B cell (primary cell): ENCODE data around the gene RHOU. TPM values are rescaled to one million over a fixed set of nuclear protein-coding genes. Genes with fewer than 3 reads are reported as not detected.

Experiments
- ATAC-seq: fragments of 200-7000 bp; cut with Tn5 transposase; one replicate; pipeline ENCODE4 v1.10.0; 2021; ENCODE audit warnings: low read depth, mild to moderate bottlenecking, moderate number of reproducible peaks, moderate library complexity
- CTCF ChIA-PET: fragments of 350-600 bp; sonication (Branson Sonifier 250); formaldehyde crosslinking; loops from one replicate; lab custom pipeline; 2021; ENCODE audit warnings: antibody characterized with exemption, inconsistent platforms; lab: Charles Lee
- POLR2A ChIA-PET: fragments of 350-600 bp; sonication (Branson Sonifier 250); formaldehyde crosslinking; loops from one replicate; lab custom pipeline; 2021; ENCODE audit warnings: antibody characterized with exemption; lab: Charles Lee
- DNase-seq: peaks from one replicate; pipeline ENCODE4 v3.0.0; 2013
- H2AFZ ChIP-seq: 2 replicates; pipeline ENCODE4 v1.6.1; 2012; ENCODE audit warnings: mild to moderate bottlenecking, low read depth, low read length; ENCODE audit not compliant: insufficient read depth, poor library complexity, severe bottlenecking
- H3K27ac ChIP-seq, 2 donors: 1 replicate in 1 of 2; 2 replicates in 1 of 2; pipeline ENCODE4 v1.5.1; 2012 to 2013; ENCODE audit warnings: low read length in 2 of 2, mild to moderate bottlenecking in 2 of 2, moderate library complexity in 1 of 2
- H3K27me3 ChIP-seq, 4 experiments: fragments of 200-600 bp in 1 of 4; sonication (generic) in 1 of 4; replicated peaks in 1 of 4; 1 replicate in 2 of 4; 2 replicates in 2 of 4; pipeline versions ENCODE4 v1.6.1 to v1.7.0; 2013 to 2016; ENCODE audit warnings: low read length in 3 of 4, mild to moderate bottlenecking in 2 of 4, mixed read lengths in 1 of 4, moderate library complexity in 1 of 4; ENCODE audit not compliant: insufficient read depth in 4 of 4, control insufficient read depth in 3 of 4; ENCODE audit errors: control extremely low read depth in 1 of 4
- H3K36me3 ChIP-seq, 2 experiments: replicated peaks in 1 of 2; 1 replicate in 1 of 2; 2 replicates in 1 of 2; pipeline versions ENCODE4 v1.6.1 to v1.7.1; 2013; ENCODE audit warnings: low read length in 1 of 2; ENCODE audit not compliant: insufficient read depth in 2 of 2, control insufficient read depth in 1 of 2; ENCODE audit errors: control extremely low read depth in 1 of 2, extremely low read depth in 1 of 2
- H3K4me1 ChIP-seq, 2 donors: fragments of 200-600 bp in 1 of 2; sonication (generic) in 1 of 2; 1 replicate in 1 of 2; 2 replicates in 1 of 2; pipeline versions ENCODE4 v1.5.1 to v1.6.1; 2013 to 2017; ENCODE audit warnings: low read length in 2 of 2; ENCODE audit not compliant: control insufficient read depth in 2 of 2, insufficient read depth in 2 of 2
- H3K4me2 ChIP-seq: replicated peaks from 2 replicates; pipeline ENCODE3; 2012; ENCODE audit warnings: mild to moderate bottlenecking, low read depth, low read length; ENCODE audit not compliant: poor library complexity, severe bottlenecking
- H3K4me3 ChIP-seq, 5 experiments: fragments of 200-600 bp in 1 of 5; sonication (generic) in 1 of 5; 1 replicate in 3 of 5; 2 replicates in 2 of 5; pipeline versions ENCODE4 v1.5.1 to v1.7.0; 2011 to 2016; ENCODE audit warnings: low read length in 4 of 5, mild to moderate bottlenecking in 4 of 5, low read depth in 2 of 5, control low read depth in 1 of 5, moderate library complexity in 1 of 5; ENCODE audit not compliant: insufficient read depth in 1 of 5; ENCODE audit errors: control extremely low read depth in 1 of 5, extremely low read depth in 1 of 5
- H3K79me2 ChIP-seq: fragments of 200-600 bp; sonication (generic); one replicate; pipeline ENCODE4 v1.6.0; 2016; ENCODE audit warnings: low read length; ENCODE audit not compliant: control insufficient read depth, insufficient read depth
- H3K9ac ChIP-seq: fragments of 200-600 bp; sonication (generic); 2 replicates; pipeline ENCODE4 v1.6.1; 2017; ENCODE audit warnings: mild to moderate bottlenecking, low read length, moderate library complexity
- H3K9me3 ChIP-seq, 3 donors: one replicate each; pipeline versions ENCODE4 v1.6.1 to v1.7.1; 2013; ENCODE audit warnings: low read length in 2 of 3; ENCODE audit not compliant: control insufficient read depth in 2 of 3, insufficient read depth in 1 of 3; ENCODE audit errors: control extremely low read depth in 1 of 3
- H4K20me1 ChIP-seq: 2 replicates; pipeline ENCODE4 v1.6.0; 2012; ENCODE audit warnings: mild to moderate bottlenecking, low read length; ENCODE audit not compliant: insufficient read depth, control insufficient read depth, poor library complexity, severe bottlenecking
- H3K27ac Mint-ChIP-seq: one replicate; pipeline ENCODE4 v1.8.0; 2021; ENCODE audit warnings: mixed read lengths
- H3K27me3 Mint-ChIP-seq: one replicate; pipeline ENCODE4 v1.8.0; 2021; ENCODE audit warnings: mixed read lengths
- H3K4me1 Mint-ChIP-seq: one replicate; pipeline ENCODE4 v1.8.0; 2021; ENCODE audit warnings: mixed read lengths
- H3K4me3 Mint-ChIP-seq: one replicate; pipeline ENCODE4 v1.8.0; 2021; ENCODE audit warnings: mixed read lengths
- H3K9me3 Mint-ChIP-seq: one replicate; pipeline ENCODE4 v1.8.0; 2022; ENCODE audit warnings: mixed read lengths; ENCODE audit not compliant: insufficient read depth
- CTCF ChIP-seq: fragments of 200-600 bp; IDR thresholded peaks from one replicate; pipeline ENCODE4 v1.8.0; 2022; ENCODE audit warnings: antibody characterized with exemption, mild to moderate bottlenecking
- EZH2 ChIP-seq: IDR thresholded peaks from 2 replicates; pipeline ENCODE4 v1.6.1; 2012; ENCODE audit warnings: borderline replicate concordance, low read depth, mild to moderate bottlenecking, moderate library complexity, low read length; ENCODE audit not compliant: insufficient read depth, poor library complexity, severe bottlenecking
- WGBS: methylation state at CpG from one replicate; pipeline ENCODE4 v1.1.5; 2013; ENCODE audit warnings: missing lambda C conversion rate; ENCODE audit not compliant: insufficient coverage; 5-methylcytosine and 5-hydroxymethylcytosine counted together
- intact Hi-C: fragments of 100-400 bp; cut with micrococcal nuclease; formaldehyde crosslinking; loops from one replicate; pipeline ENCODE4 v1.10.0; 2022
- polyA plus RNA-seq: library from polyadenylated mRNA; depleted of rRNA; stranded (reverse); fragments of >200 nt; gene quantifications from 2 replicates; pipeline ENCODE4 v1.2.3, GENCODE V29; 2012
- total RNA-seq, 2 donors: library from RNA; stranded (reverse); fragments of 120-200 nt in 1 of 2; gene quantifications; 1 replicate in 1 of 2; 2 replicates in 1 of 2; pipeline versions ENCODE4 v1.2.3 to v1.2.4, GENCODE V29; 2013 to 2022

The RHOU gene
- total and polyA plus RNA-seq, 2 donors (not counting 1 experiment from before 2014, with no cell fraction given) = 0.12 TPM; not detected in 1

GRCh38 chr1:228697207-228698016, 37.9 kb upstream of the RHOU start:
- Histone ChIP-seq H2AFZ (no peak overlapping the region), H3K4me1 (no peaks in the 10 kb centered on the region), H3K27ac (no peak overlapping the region), H4K20me1 (no peaks in the 10 kb centered on the region), H3K4me2 (no peak overlapping the region), H3K9me3 (peaks cover 0 to 3% (median under 1%) of the 10 kb centered on the region in 3 donors), H3K9ac (no peak overlapping the region), H3K27me3 (no peaks in the 10 kb centered on the region), H3K4me3 (no peak overlapping the region), H3K36me3 (no peaks in the 10 kb centered on the region), H3K79me2 (no peaks in the 10 kb centered on the region)
- peaks cover 7% of the 10 kb centered on the region for H3K27me3 Mint-ChIP-seq
- ChIA-PET POLR2A (no interaction called here), CTCF (no interaction called here)
- intact Hi-C loops = no loop called here
- no peak overlapping the region for H3K4me3 Mint-ChIP-seq
- DNase-seq (no peak), ATAC-seq (no peak)
- no peaks in the 10 kb centered on the region for H3K9me3 Mint-ChIP-seq
- WGBS = 30% methylated on average over 4 of the region's 6 CpGs
- H3K4me1 Mint-ChIP-seq = no peaks in the 10 kb centered on the region
- no peak overlapping the region for H3K27ac Mint-ChIP-seq
- TF ChIP-seq EZH2 = no peak
- no peak for TF ChIP-seq CTCF

DNA sequence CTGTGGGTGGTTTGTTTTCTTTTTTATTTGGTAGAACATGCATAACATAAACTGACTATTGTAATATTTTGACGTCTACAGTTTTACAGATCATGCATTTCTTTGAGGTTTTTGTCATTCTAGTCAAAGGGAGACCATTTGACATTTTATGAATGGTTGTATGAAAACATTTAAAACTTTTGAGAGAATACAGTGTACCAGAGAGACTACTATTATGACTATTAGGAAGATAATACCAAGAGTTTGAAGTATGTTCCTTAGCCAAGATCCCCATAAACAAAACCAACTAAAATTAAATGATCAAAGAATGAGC, 37.3 kb upstream of the RHOU start:
- no peaks in the 10 kb centered on the region for H3K4me1 ChIP-seq
- no peak overlapping the region for H3K9ac ChIP-seq
- no peak overlapping the region for H2AFZ ChIP-seq
- ATAC-seq (no peak), DNase-seq (no peak)
- WGBS = no CpG with 5 or more reads among the region's 1 CpG
- H3K27ac ChIP-seq = no peak overlapping the region
- H3K27me3 ChIP-seq = no peaks in the 10 kb centered on the region
- no peak overlapping the region for H3K27ac Mint-ChIP-seq
- no peaks in the 10 kb centered on the region for H3K4me1 Mint-ChIP-seq
- H3K4me2 ChIP-seq = no peak overlapping the region
- ChIA-PET POLR2A (no interaction called here), CTCF (no interaction called here)
- no peaks in the 10 kb centered on the region for H3K36me3 ChIP-seq
- TF ChIP-seq EZH2 (no peak), CTCF (no peak)
- no peak overlapping the region for H3K4me3 ChIP-seq
- peaks cover 12% of the 10 kb centered on the region for H3K27me3 Mint-ChIP-seq
- intact Hi-C loops = no loop called here
- H3K9me3 Mint-ChIP-seq = no peaks in the 10 kb centered on the region
- no peaks in the 10 kb centered on the region for H3K79me2 ChIP-seq
- no peaks in the 10 kb centered on the region for H4K20me1 ChIP-seq
- peaks cover 0 to 3% (median 2%) of the 10 kb centered on the region in 3 donors for H3K9me3 ChIP-seq
- no peak overlapping the region for H3K4me3 Mint-ChIP-seq
